Peyer's patch (tissue), 4 donors: Measurements from ENCODE around the gene CYB5RL.

Experiments
- CTCF ChIP-seq, 6 experiments: fragments of 450-650 bp in 4 of 6; fragments of 200-600 bp in 2 of 6; sonication (generic) in 1 of 6; IDR thresholded peaks; one replicate each; pipeline ENCODE4 v1.5.1; 2017 to 2019; ENCODE audit warnings: antibody characterized with exemption in 6 of 6, mild to moderate bottlenecking in 3 of 6, moderate library complexity in 1 of 6
- POLR2A ChIP-seq, 2 donors: fragments of 450-650 bp; IDR thresholded peaks; one replicate each; pipeline ENCODE4 v1.5.1; 2017; ENCODE audit warnings: antibody characterized with exemption in 2 of 2, mild to moderate bottlenecking in 2 of 2, moderate library complexity in 2 of 2

- TF ChIP-seq CTCF (IDR thresholded peaks at IDR 0.05) (no peak), POLR2A (IDR thresholded peaks at IDR 0.05) (no peak)
Measured at GRCh38 chr1:54199151-54199764, 572 bp downstream of the CYB5RL start.
